ENCODE results near the gene RIBC2. TPM values are rescaled to one million over a fixed set of nuclear protein-coding genes. Genes with fewer than 3 reads are reported as not detected.
"Not testable (repeated sequence)": the region's sequence is repeated elsewhere in the genome, so short reads cannot be mapped to it uniquely, and the experiment has no call there.

RIBC2 gene
- total RNA-seq, 1 donor from 2014 or later = 0.26 TPM

DNA sequence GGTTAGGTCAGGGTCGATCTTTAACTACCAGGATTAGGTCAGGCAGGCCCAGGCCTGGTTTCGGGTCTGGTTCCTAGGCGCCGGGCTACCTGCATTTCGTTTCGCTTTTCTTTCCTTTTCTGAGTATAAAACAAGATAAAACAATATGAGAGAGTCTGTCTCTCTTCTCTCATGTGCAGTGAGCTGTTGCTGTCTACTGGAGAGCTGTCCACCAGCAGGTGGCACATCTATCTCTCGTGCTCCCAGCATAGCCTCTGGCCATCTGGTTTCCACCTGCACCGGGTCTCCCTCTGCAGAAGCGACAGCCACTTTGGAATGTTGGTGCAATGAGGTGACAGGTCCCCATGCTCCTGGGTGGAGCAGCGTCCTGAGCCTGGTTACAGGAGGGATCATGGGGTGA, 27.6 kb downstream of the RIBC2 start:
- no peaks in the 10 kb centered on the region for H3K36me3 ChIP-seq (ENCODE audit: control insufficient read depth, insufficient read depth, low read length)
- no peak overlapping the region for H3K4me3 ChIP-seq (ENCODE audit: low read depth, low read length)
- peak; percentile 71 for TF ChIP-seq CTCF (IDR thresholded peaks at IDR 0.05; ENCODE audit: insufficient read depth, low read length, severe bottlenecking)
- DNase-seq (ENCODE audit: low read depth) (peak; percentile 44), FAIRE-seq (no peak)
- no peaks in the 10 kb centered on the region for H3K27me3 ChIP-seq (ENCODE audit: control insufficient read depth, insufficient read depth, low read length)

DNA sequence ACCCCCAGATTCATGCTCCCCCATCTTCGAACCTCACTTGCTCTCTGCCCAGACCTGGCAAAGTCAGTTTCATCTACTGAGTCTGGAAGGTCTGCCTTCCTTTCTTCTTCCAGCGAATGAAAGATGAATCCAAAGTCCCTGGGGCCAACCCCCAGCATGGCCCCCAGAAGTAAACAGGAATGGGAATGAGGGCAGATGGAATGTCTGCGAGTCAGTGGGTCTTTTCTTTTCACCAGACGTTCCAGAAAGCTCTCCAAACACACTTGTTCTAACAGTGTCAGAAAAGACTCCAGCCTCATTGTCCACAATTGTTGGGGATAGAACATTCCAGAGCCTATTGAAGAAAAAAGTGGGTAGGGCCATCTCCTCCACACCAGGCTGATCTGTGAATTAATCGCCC, 28.6 kb downstream of the RIBC2 start:
- no peak for FAIRE-seq
- DNase-seq (ENCODE audit: low read depth) = no peak
- no peaks in the 10 kb centered on the region for H3K27me3 ChIP-seq (ENCODE audit: control insufficient read depth, insufficient read depth, low read length)
- no peaks in the 10 kb centered on the region for H3K36me3 ChIP-seq (ENCODE audit: control insufficient read depth, insufficient read depth, low read length)
- no peak for TF ChIP-seq CTCF (IDR thresholded peaks at IDR 0.05; ENCODE audit: insufficient read depth, low read length, severe bottlenecking)
- no peak overlapping the region for H3K4me3 ChIP-seq (ENCODE audit: low read depth, low read length)

DNA sequence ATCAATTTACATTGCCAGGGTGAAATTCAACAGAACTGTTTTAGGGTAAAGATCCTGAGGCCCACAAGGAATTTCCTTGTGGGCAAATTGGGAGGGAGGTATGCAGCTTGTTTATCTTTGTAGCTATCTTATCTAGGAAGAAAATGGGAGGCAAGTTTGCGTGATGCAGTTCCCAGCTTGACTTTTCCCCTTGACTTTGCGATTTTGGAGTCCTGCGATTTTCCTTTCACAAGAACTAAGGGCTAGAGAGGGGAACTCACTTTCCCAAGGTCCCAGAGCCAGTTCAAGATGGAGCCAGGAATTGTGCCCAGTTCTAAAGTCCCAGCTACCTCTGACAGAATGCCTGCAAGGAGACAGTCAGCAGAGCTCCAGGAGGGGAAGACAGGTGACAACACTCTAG, 30.7 kb downstream of the RIBC2 start:
- H3K36me3 ChIP-seq (ENCODE audit: control insufficient read depth, insufficient read depth, low read length) = no peaks in the 10 kb centered on the region
- FAIRE-seq = no peak
- no peak for DNase-seq (ENCODE audit: low read depth)
- TF ChIP-seq CTCF (IDR thresholded peaks at IDR 0.05; ENCODE audit: insufficient read depth, low read length, severe bottlenecking) = no peak
- H3K4me3 ChIP-seq (ENCODE audit: low read depth, low read length) = no peak overlapping the region
- no peaks in the 10 kb centered on the region for H3K27me3 ChIP-seq (ENCODE audit: control insufficient read depth, insufficient read depth, low read length)

DNA sequence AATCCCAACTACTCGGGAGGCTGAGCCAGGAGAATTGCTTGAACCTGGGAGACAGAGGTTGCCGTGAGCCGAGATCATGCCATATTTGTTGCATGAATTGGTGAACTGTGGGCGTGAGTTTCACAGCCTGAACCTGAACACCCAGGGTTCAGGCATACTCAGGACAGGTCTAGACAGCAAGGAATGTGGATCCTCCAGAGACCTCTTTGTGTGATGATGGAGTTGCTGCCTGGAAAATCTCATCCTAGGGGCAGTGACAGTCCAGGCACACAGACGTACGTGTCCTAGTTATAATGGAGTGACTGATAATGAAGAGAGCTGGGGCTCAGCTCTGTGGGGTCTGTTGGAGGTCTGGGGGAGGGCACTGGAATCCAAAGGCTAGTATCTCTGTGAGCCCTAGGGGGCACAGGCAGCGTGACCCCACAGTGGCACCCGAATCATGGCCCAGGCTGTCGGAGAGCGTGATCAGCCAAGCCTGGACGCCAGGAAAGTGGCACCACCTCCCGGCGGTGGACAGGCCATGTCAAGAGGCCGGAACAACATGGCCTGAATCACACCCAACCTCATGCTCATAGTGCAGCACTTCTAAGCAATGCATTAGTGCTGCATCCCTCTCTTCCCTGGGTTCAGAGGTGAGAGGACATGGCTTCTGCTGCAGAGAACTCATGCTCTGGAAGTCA, 31.7 kb downstream of the RIBC2 start:
- no peak for DNase-seq (ENCODE audit: low read depth)
- H3K27me3 ChIP-seq (ENCODE audit: control insufficient read depth, insufficient read depth, low read length) = no peaks in the 10 kb centered on the region
- TF ChIP-seq CTCF (IDR thresholded peaks at IDR 0.05; ENCODE audit: insufficient read depth, low read length, severe bottlenecking) = no peak
- H3K4me3 ChIP-seq (ENCODE audit: low read depth, low read length) = no peak overlapping the region
- H3K36me3 ChIP-seq (ENCODE audit: control insufficient read depth, insufficient read depth, low read length) = no peaks in the 10 kb centered on the region
- peak; percentile 64 for FAIRE-seq

- no peak for FAIRE-seq
- no peaks in the 10 kb centered on the region for H3K27me3 ChIP-seq (ENCODE audit: control insufficient read depth, insufficient read depth, low read length)
- TF ChIP-seq CTCF (IDR thresholded peaks at IDR 0.05; ENCODE audit: insufficient read depth, low read length, severe bottlenecking) = no peak
- no peak overlapping the region for H3K4me3 ChIP-seq (ENCODE audit: low read depth, low read length)
- no peak for DNase-seq (ENCODE audit: low read depth)
- H3K36me3 ChIP-seq (ENCODE audit: control insufficient read depth, insufficient read depth, low read length) = no peaks in the 10 kb centered on the region
Measured at GRCh38 chr22:45446216-45446615, 32.7 kb downstream of the RIBC2 start.

DNA sequence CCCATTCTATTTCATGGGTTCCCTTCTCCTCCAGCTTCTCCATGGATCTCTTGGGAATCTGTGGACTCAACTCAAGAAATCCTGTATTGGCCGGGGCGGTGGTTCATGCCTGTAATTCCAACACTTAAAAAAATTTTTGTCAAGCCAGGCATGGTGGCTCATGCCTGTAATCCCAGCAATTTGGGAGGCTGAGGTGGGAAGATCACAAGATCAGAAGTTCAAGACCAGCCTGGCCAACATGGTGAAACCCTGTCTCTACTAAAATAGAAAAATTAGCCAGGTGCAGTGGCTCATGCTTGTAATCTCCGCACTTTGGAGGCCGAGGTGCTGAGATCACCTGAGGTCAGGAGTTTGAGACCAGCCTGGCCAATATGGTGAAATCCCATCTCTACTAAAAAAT, 34.1 kb downstream of the RIBC2 start:
- not testable (repeated sequence) for H3K36me3 ChIP-seq (ENCODE audit: control insufficient read depth, insufficient read depth, low read length); DNase-seq (ENCODE audit: low read depth); FAIRE-seq; H3K27me3 ChIP-seq (ENCODE audit: control insufficient read depth, insufficient read depth, low read length); H3K4me3 ChIP-seq (ENCODE audit: low read depth, low read length)

Measured in bronchial epithelial cell (primary cell).